Cardiac fibroblast (primary cell): ENCODE measurements around the gene GALNT17.

Experiments used
- DNase-seq, 2 donors: peaks; one replicate each; pipeline versions ENCODE4 v3.0.0 to v3.0.0-alpha.2; 2010; ENCODE audit warnings: low read depth in 2 of 2
- H3K4me3 ChIP-seq, 2 donors: replicated peaks in 1 of 2; 1 replicate in 1 of 2; 2 replicates in 1 of 2; pipeline ENCODE4 v1.5.1; 2011; ENCODE audit warnings: low read depth in 2 of 2, low read length in 2 of 2, mild to moderate bottlenecking in 2 of 2, moderate library complexity in 1 of 2
- TF ChIP-seq, protein P1 (sequence below): IDR thresholded peaks from one replicate; pipeline ENCODE4 v1.5.1; 2011; ENCODE audit warnings: low read depth, mild to moderate bottlenecking, low read length, inconsistent platforms

GALNT17 gene

DNA sequence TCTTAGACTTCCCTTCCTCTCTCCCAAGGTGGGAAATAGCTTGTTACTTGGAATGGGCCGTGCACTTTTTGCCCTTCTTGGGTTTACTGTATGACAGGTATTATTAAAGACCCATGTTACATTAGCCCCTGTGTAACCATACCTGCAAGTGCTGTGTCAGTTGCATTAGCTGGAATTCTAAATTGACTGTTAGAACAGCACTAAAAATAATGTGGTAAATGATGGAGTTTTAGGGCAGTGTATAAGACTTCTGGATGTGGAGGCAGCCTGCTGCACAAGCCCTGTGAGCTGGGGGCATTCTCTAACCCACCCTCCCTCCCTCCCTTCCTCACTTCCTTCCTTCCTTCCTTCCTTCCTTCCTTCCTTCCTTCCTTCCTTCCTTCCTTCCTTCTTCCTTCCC lies 52.7 kb downstream of the GALNT17 start:
- TF ChIP-seq, protein P1, sequence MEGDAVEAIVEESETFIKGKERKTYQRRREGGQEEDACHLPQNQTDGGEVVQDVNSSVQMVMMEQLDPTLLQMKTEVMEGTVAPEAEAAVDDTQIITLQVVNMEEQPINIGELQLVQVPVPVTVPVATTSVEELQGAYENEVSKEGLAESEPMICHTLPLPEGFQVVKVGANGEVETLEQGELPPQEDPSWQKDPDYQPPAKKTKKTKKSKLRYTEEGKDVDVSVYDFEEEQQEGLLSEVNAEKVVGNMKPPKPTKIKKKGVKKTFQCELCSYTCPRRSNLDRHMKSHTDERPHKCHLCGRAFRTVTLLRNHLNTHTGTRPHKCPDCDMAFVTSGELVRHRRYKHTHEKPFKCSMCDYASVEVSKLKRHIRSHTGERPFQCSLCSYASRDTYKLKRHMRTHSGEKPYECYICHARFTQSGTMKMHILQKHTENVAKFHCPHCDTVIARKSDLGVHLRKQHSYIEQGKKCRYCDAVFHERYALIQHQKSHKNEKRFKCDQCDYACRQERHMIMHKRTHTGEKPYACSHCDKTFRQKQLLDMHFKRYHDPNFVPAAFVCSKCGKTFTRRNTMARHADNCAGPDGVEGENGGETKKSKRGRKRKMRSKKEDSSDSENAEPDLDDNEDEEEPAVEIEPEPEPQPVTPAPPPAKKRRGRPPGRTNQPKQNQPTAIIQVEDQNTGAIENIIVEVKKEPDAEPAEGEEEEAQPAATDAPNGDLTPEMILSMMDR = no peak
- no peak for DNase-seq
- H3K4me3 ChIP-seq = no peak overlapping the region

DNA sequence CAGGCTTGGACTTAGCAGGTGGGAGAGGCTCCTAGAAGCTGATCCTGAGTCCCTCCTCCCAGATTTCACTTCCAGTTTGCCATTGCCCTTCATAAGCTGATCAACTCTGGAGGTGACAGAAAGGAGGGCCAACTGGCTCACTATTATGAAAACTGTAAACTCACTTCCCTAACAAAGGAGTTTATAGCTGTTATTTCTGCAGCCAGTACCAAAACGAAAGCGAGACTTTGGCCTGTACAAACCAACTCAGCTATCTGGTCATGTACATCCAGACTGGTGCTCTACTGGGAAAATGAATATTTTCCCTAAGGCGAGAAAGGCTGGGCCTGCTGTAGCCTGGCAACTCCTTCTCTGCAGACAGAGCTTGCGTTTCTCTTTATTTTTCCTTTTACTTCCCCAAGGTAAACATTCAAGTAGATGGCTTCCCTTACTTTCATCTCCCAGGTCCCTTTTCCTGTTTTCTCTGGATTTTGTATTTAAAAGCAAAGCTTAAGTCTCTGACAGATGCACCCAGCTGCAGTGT lies 54.7 kb downstream of the GALNT17 start:
- TF ChIP-seq, protein P1 = no peak
- no peak for DNase-seq
- no peak overlapping the region for H3K4me3 ChIP-seq

DNA sequence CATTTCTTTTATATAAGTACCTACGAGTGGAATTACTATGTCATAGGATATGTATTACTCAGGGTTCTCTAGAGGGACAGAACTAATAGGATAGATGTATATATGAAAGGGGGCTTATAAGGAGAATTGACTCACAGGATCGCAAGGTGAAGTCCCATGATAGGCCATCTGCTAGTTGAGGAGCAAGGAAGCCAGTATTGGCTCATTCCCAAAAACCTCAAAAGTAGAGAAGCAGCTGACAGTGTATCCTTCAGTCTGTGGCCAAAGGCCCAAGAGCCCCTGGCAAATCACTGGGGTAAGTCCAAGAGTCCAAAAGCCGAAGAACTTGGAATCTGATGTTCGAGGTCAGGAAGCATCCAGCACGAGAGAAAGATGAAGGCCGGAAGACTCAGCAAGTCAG lies 59.8 kb downstream of the GALNT17 start:
- DNase-seq = no peak
- TF ChIP-seq, protein P1 = no peak
- no peak overlapping the region for H3K4me3 ChIP-seq

DNA sequence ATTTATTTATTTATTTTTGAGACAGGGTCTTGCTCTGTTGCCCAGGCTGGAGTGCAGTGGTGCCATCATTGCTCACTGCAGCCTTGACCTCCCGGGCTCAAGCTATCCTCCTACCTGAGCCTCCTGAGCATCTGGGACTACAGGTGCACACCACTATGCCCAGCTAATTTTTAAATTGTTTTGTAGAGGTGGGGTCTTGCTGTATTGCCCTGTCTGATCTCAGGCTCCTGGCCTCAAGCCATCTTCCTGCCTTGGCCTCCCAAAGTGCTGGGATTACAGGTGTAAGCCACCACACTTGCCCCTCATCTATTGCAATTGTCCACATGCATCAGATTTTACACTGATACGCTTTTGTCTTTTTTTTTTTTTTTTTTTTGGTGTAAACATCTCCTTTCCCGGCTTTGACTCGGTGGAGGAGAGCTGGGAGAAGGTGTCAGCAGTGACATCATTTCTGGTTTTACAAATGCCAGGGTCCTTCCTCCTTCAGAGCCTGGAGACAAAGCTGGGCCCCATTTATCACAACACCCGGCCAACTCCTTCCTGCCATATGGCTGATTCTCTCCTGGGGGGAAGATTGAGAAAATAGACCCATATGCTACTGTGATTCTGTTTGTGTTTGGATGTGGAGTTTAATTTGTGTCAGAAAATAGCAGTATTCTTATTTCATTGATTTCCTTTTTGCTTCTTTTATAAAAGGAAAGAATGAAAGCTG lies 61.3 kb downstream of the GALNT17 start:
- TF ChIP-seq, protein P1 = no peak
- no peak for DNase-seq
- H3K4me3 ChIP-seq = no peak overlapping the region

DNA sequence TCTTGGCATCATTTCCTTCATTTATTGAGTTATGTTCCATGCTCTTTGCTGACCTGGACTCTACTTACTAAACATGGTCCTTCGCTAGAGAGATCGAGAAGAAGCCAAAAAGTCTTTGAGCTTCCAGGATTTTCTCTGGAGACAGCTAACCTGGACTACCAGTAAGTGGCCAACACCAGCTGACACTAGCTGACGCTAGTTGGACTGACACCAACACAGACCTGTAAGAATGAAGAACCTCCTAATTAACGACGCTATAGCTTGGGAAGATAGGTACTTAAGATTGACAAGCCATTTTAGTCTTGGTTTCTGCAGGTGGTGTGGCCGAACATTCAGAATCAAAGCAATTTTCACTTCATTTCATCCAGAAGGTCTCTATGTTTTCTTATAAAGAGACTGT lies 66.4 kb downstream of the GALNT17 start:
- TF ChIP-seq, protein P1 = no peak
- no peak overlapping the region for H3K4me3 ChIP-seq

DNA sequence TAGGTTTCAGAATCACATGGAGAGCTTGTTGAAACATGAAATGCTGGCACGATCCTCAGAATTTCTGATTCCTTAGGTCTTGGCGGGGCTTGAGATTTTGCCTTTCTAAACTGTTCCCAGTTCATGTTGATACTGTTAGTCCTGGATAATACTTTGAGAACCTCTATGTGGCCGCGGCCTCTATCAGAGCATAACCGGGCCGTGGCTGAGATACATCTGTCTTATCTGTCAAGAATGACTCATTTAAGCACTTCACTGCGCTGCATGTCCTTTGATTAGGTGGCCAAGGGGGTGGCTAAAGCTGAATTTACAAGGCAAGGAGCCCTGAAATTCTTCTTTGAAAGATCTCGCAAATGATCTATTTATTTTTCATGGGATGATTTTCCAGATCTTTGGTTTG lies 66.9 kb downstream of the GALNT17 start:
- TF ChIP-seq, protein P1 = no peak
- H3K4me3 ChIP-seq = no peak overlapping the region
- no peak for DNase-seq

More for the DNA sequence above, 66.4 kb downstream of the GALNT17 start:
- DNase-seq = no peak
